H9 (cell line): ENCODE measurements around the gene CYP24A1. TPM values are rescaled to one million over a fixed set of nuclear protein-coding genes. Genes with fewer than 3 reads are reported as not detected.

Experiments used
- DNase-seq: peaks from one replicate; pipeline ENCODE4 v3.0.0-alpha.2; 2017
- H2AFZ ChIP-seq: one replicate; pipeline ENCODE4 v1.6.1; 2013; ENCODE audit warnings: mild to moderate bottlenecking, low read length, control low read depth, moderate library complexity
- H2AK5ac ChIP-seq: 2 replicates; pipeline ENCODE4 v1.6.1; 2013; ENCODE audit warnings: low read length, control low read depth, mixed read lengths; ENCODE audit not compliant: insufficient read length
- H2BK120ac ChIP-seq: one replicate; pipeline ENCODE4 v1.6.1; 2013; ENCODE audit warnings: low read depth, mild to moderate bottlenecking, low read length, control low read depth, inconsistent platforms; ENCODE audit not compliant: poor library complexity, severe bottlenecking
- H2BK12ac ChIP-seq: 2 replicates; pipeline ENCODE4 v1.6.1; 2013; ENCODE audit warnings: low read length, control low read depth, mixed read lengths, low read depth; ENCODE audit not compliant: insufficient read length
- H2BK15ac ChIP-seq: 2 replicates; pipeline ENCODE4 v1.6.1; 2013; ENCODE audit warnings: low read depth, low read length, control low read depth
- H2BK20ac ChIP-seq: one replicate; pipeline ENCODE4 v1.6.1; 2013; ENCODE audit warnings: low read depth, mild to moderate bottlenecking, low read length, control low read depth, inconsistent platforms; ENCODE audit not compliant: poor library complexity, severe bottlenecking
- H2BK5ac ChIP-seq: 2 replicates; pipeline ENCODE4 v1.6.1; 2013; ENCODE audit warnings: low read length, control low read depth, mixed read lengths; ENCODE audit not compliant: insufficient read length
- H3K14ac ChIP-seq: 2 replicates; pipeline ENCODE4 v1.6.1; 2013; ENCODE audit warnings: low read length, control low read depth; ENCODE audit not compliant: insufficient read depth
- H3K18ac ChIP-seq: 2 replicates; pipeline ENCODE4 v1.6.1; 2013; ENCODE audit warnings: low read depth, mild to moderate bottlenecking, mixed read lengths, low read length, control low read depth; ENCODE audit not compliant: insufficient read length
- H3K23ac ChIP-seq: 2 replicates; pipeline ENCODE4 v1.6.1; 2013; ENCODE audit warnings: low read length, control low read depth, mixed read lengths, low read depth; ENCODE audit not compliant: insufficient read length
- H3K23me2 ChIP-seq: 2 replicates; pipeline ENCODE4 v1.6.1; 2013; ENCODE audit warnings: low read depth, mild to moderate bottlenecking, mixed read lengths, low read length, control low read depth; ENCODE audit not compliant: insufficient read length, poor library complexity, severe bottlenecking
- H3K27ac ChIP-seq: 2 replicates; pipeline ENCODE4 v1.5.1; 2013; ENCODE audit warnings: low read length, control low read depth, mixed read lengths, low read depth; ENCODE audit not compliant: insufficient read length
- H3K27me3 ChIP-seq: 2 replicates; pipeline ENCODE4 v1.6.1; 2013; ENCODE audit warnings: low read length, control low read depth, inconsistent platforms; ENCODE audit not compliant: insufficient read depth
- H3K4ac ChIP-seq: 2 replicates; pipeline ENCODE4 v1.6.1; 2013; ENCODE audit warnings: low read depth, mild to moderate bottlenecking, control low read depth, inconsistent platforms, low read length, moderate library complexity
- H3K4me1 ChIP-seq: 2 replicates; pipeline ENCODE4 v1.6.1; 2013; ENCODE audit warnings: low read length, control low read depth, inconsistent platforms; ENCODE audit not compliant: insufficient read depth
- H3K4me2 ChIP-seq: 2 replicates; pipeline ENCODE4 v1.6.1; 2013; ENCODE audit warnings: low read length, control low read depth, mixed read lengths; ENCODE audit not compliant: insufficient read length, insufficient read depth
- H3K56ac ChIP-seq: 2 replicates; pipeline ENCODE4 v1.6.1; 2013; ENCODE audit warnings: low read depth, mild to moderate bottlenecking, mixed read lengths, low read length, control low read depth; ENCODE audit not compliant: insufficient read length
- H3K79me1 ChIP-seq: 2 replicates; pipeline ENCODE4 v1.6.1; 2013; ENCODE audit warnings: low read depth, mild to moderate bottlenecking, moderate library complexity, low read length, control low read depth, inconsistent platforms; ENCODE audit not compliant: insufficient read depth, poor library complexity, severe bottlenecking
- H3K79me2 ChIP-seq: 2 replicates; pipeline ENCODE4 v1.6.1; 2013; ENCODE audit warnings: low read length, control low read depth, inconsistent platforms; ENCODE audit not compliant: insufficient read depth
- H3K9ac ChIP-seq: 2 replicates; pipeline ENCODE4 v1.6.1; 2013; ENCODE audit warnings: low read length, control low read depth, mixed read lengths; ENCODE audit not compliant: insufficient read length; ENCODE audit errors: extremely low read depth
- H3K9me3 ChIP-seq: one replicate; pipeline ENCODE4 v1.6.1; 2013; ENCODE audit warnings: low read depth, low read length, inconsistent platforms; ENCODE audit not compliant: control insufficient read depth
- H3T11ph ChIP-seq: one replicate; pipeline ENCODE4 v1.6.1; 2013; ENCODE audit warnings: mild to moderate bottlenecking, low read length, control low read depth, inconsistent platforms
- H4K20me1 ChIP-seq: one replicate; pipeline ENCODE4 v1.6.1; 2013; ENCODE audit not compliant: control insufficient read depth, insufficient read length, insufficient read depth
- H4K5ac ChIP-seq: 2 replicates; pipeline ENCODE4 v1.6.1; 2013; ENCODE audit warnings: low read depth, mild to moderate bottlenecking, mixed read lengths, low read length, control low read depth; ENCODE audit not compliant: insufficient read length
- H4K8ac ChIP-seq: replicated peaks from 2 replicates; pipeline ENCODE4 v1.6.1; 2013; ENCODE audit warnings: low read length, control low read depth, mixed read lengths, low read depth; ENCODE audit not compliant: insufficient read length
- H4K91ac ChIP-seq: 2 replicates; pipeline ENCODE4 v1.6.1; 2013; ENCODE audit warnings: low read depth, mild to moderate bottlenecking, moderate library complexity, mixed read lengths, low read length, control low read depth; ENCODE audit not compliant: insufficient read length
- H3K27ac Mint-ChIP-seq, 3 experiments: 2 replicates in 2 of 3; 3 replicates in 1 of 3; pipeline ENCODE4 v1.8.0; 2020 to 2021; ENCODE audit warnings: mixed read lengths in 3 of 3, mild to moderate bottlenecking in 1 of 3, moderate library complexity in 1 of 3
- H3K27me3 Mint-ChIP-seq: 2 replicates; pipeline ENCODE4 v1.8.0; 2021; ENCODE audit warnings: low read depth, mild to moderate bottlenecking, moderate library complexity, mixed read lengths
- H3K36me3 Mint-ChIP-seq, 3 experiments: 2 replicates in 2 of 3; 3 replicates in 1 of 3; pipeline ENCODE4 v1.8.0; 2020 to 2021; ENCODE audit warnings: low read depth in 3 of 3, mixed read lengths in 3 of 3; ENCODE audit not compliant: insufficient read depth in 1 of 3
- H3K4me1 Mint-ChIP-seq, 2 experiments: 2 replicates each; pipeline ENCODE4 v1.8.0; 2020; ENCODE audit warnings: mixed read lengths in 2 of 2
- H3K4me3 Mint-ChIP-seq, 2 experiments: 2 replicates in 1 of 2; 3 replicates in 1 of 2; pipeline ENCODE4 v1.8.0; 2020 to 2021; ENCODE audit warnings: mild to moderate bottlenecking in 2 of 2, mixed read lengths in 2 of 2, moderate library complexity in 1 of 2
- H3K9me3 Mint-ChIP-seq, 2 experiments: 2 replicates in 1 of 2; 3 replicates in 1 of 2; pipeline ENCODE4 v1.8.0; 2020; ENCODE audit warnings: mild to moderate bottlenecking in 2 of 2, mixed read lengths in 2 of 2, moderate library complexity in 1 of 2
- WGBS: extraction: QIAGEN DNeasy Blood & Tissue Kit; methylation state at CpG from one replicate; pipeline ENCODE4 v1.1.7; 2013; ENCODE audit warnings: missing lambda C conversion rate, low lambda C conversion rate, mixed read lengths; ENCODE audit not compliant: insufficient read length; ENCODE audit errors: extremely low coverage; 5-methylcytosine and 5-hydroxymethylcytosine counted together
- total RNA-seq: library from RNA; stranded (reverse); gene quantifications from 2 replicates; pipeline ENCODE4 v1.2.1, GENCODE V29; 2021
- TF ChIP-seq, protein P1 (sequence below): fragments of 200-600 bp; sonication (generic); conservative IDR thresholded peaks from 3 replicates; pipeline ENCODE4 v1.8.0; 2021; ENCODE audit warnings: antibody characterized with exemption, mild to moderate bottlenecking

CYP24A1 gene
- total RNA-seq, 1 experiment from 2014 or later = not detected

DNA sequence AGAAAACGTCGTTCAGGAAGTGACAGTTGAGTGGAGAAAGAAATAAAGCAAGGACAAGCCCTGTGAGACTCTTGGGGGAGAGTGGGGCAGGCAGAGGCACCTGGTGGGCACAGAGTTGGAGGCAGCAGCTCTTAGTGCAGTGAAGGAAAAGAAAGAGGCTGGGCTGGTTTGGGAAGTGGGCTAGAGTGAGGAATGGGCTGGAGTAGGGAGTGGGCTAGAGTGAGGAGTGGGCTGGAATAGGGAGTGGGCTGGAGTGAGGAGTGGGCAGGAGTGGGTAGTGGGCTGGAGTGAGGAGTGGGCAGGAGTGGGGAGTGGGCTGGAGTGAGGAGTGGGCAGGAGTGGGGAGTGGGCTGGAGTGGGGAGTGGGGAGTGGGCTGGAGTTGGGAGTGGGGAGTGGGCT lies 59.7 kb downstream of the CYP24A1 start:
- Mint-ChIP-seq H3K9me3 (no peaks in the 10 kb centered on the region; a peak in 1 of 5 replicates), H3K4me1 (peaks cover 9% of the 10 kb centered on the region in 2 experiments)

More for the DNA sequence above, 59.7 kb downstream of the CYP24A1 start:
- H3K27me3 ChIP-seq = no peaks in the 10 kb centered on the region
- no peak overlapping the region for H3K9ac ChIP-seq
- no peak overlapping the region for H3K27ac Mint-ChIP-seq
- H4K20me1 ChIP-seq = no peaks in the 10 kb centered on the region
- TF ChIP-seq, protein P1, sequence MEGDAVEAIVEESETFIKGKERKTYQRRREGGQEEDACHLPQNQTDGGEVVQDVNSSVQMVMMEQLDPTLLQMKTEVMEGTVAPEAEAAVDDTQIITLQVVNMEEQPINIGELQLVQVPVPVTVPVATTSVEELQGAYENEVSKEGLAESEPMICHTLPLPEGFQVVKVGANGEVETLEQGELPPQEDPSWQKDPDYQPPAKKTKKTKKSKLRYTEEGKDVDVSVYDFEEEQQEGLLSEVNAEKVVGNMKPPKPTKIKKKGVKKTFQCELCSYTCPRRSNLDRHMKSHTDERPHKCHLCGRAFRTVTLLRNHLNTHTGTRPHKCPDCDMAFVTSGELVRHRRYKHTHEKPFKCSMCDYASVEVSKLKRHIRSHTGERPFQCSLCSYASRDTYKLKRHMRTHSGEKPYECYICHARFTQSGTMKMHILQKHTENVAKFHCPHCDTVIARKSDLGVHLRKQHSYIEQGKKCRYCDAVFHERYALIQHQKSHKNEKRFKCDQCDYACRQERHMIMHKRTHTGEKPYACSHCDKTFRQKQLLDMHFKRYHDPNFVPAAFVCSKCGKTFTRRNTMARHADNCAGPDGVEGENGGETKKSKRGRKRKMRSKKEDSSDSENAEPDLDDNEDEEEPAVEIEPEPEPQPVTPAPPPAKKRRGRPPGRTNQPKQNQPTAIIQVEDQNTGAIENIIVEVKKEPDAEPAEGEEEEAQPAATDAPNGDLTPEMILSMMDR = no peak
- no peak overlapping the region; a peak in 1 of 5 replicates for H3K4me3 Mint-ChIP-seq
- H2BK15ac ChIP-seq = no peak overlapping the region
- H4K91ac ChIP-seq = no peak overlapping the region
- H3K79me2 ChIP-seq = no peaks in the 10 kb centered on the region
- H2BK20ac ChIP-seq = no peak overlapping the region
- WGBS = no CpG with 5 or more reads among the region's 2 CpGs
- no peaks in the 10 kb centered on the region for H3K9me3 ChIP-seq
- no peaks in the 10 kb centered on the region; the same call in 1 of the 2 replicates for H3K27me3 Mint-ChIP-seq
- H2BK12ac ChIP-seq = no peak overlapping the region
- H3K36me3 Mint-ChIP-seq = no peaks in the 10 kb centered on the region
- H3K79me1 ChIP-seq = no peaks in the 10 kb centered on the region
- H3T11ph ChIP-seq = no peak overlapping the region
- no peak overlapping the region for H2AK5ac ChIP-seq
- H2BK5ac ChIP-seq = no peak overlapping the region
- no peak overlapping the region for H2BK120ac ChIP-seq
- H3K23ac ChIP-seq = no peak overlapping the region
- DNase-seq = no peak
- H3K27ac ChIP-seq = no peak overlapping the region
- H3K4me1 ChIP-seq = no peaks in the 10 kb centered on the region
- no peak overlapping the region for H3K18ac ChIP-seq
- no peak overlapping the region for H4K8ac ChIP-seq
- H3K23me2 ChIP-seq = no peaks in the 10 kb centered on the region
- H3K14ac ChIP-seq = no peak overlapping the region
- no peak overlapping the region for H3K56ac ChIP-seq
- H2AFZ ChIP-seq = no peak overlapping the region
- H3K4ac ChIP-seq = no peak overlapping the region
- no peak overlapping the region for H4K5ac ChIP-seq
- H3K4me2 ChIP-seq = no peak overlapping the region
